Osteocyte (in vitro differentiated cells): ENCODE measurements around the gene PRKCZ. TPM values are rescaled to one million over a fixed set of nuclear protein-coding genes. Genes with fewer than 3 reads are reported as not detected.

Source experiments
- DNase-seq: peaks from one replicate; pipeline ENCODE4 v3.0.0; 2021; ENCODE audit warnings: mixed read lengths; ENCODE audit not compliant: unreplicated experiment; ENCODE audit errors: extremely low spot score
- H3K27ac Mint-ChIP-seq: one replicate; pipeline ENCODE4 v1.8.0; 2021; ENCODE audit warnings: mild to moderate bottlenecking, mixed read lengths; ENCODE audit not compliant: unreplicated experiment
- H3K27me3 Mint-ChIP-seq: one replicate; pipeline ENCODE4 v1.8.0; 2021; ENCODE audit warnings: mixed read lengths; ENCODE audit not compliant: unreplicated experiment
- H3K36me3 Mint-ChIP-seq: one replicate; pipeline ENCODE4 v1.8.0; 2021; ENCODE audit warnings: mixed read lengths; ENCODE audit not compliant: unreplicated experiment
- H3K4me1 Mint-ChIP-seq: one replicate; pipeline ENCODE4 v1.8.0; 2021; ENCODE audit warnings: mixed read lengths; ENCODE audit not compliant: unreplicated experiment
- H3K4me3 Mint-ChIP-seq: one replicate; pipeline ENCODE4 v1.8.0; 2021; ENCODE audit warnings: mild to moderate bottlenecking, moderate library complexity, mixed read lengths; ENCODE audit not compliant: unreplicated experiment
- H3K9me3 Mint-ChIP-seq: one replicate; pipeline ENCODE4 v1.8.0; 2021; ENCODE audit warnings: mixed read lengths; ENCODE audit not compliant: unreplicated experiment
- CTCF ChIP-seq: fragments of 200-600 bp; sonication (generic); IDR thresholded peaks from 2 replicates; pipeline ENCODE4 v1.5.0; 2021; ENCODE audit warnings: antibody characterized with exemption, mild to moderate bottlenecking, moderate library complexity
- total RNA-seq: library from RNA; stranded (reverse); gene quantifications from 2 replicates; pipeline ENCODE4 v1.2.1, GENCODE V29; 2021

Gene PRKCZ
- total RNA-seq, 1 donor from 2014 or later: 3.1 TPM

DNA sequence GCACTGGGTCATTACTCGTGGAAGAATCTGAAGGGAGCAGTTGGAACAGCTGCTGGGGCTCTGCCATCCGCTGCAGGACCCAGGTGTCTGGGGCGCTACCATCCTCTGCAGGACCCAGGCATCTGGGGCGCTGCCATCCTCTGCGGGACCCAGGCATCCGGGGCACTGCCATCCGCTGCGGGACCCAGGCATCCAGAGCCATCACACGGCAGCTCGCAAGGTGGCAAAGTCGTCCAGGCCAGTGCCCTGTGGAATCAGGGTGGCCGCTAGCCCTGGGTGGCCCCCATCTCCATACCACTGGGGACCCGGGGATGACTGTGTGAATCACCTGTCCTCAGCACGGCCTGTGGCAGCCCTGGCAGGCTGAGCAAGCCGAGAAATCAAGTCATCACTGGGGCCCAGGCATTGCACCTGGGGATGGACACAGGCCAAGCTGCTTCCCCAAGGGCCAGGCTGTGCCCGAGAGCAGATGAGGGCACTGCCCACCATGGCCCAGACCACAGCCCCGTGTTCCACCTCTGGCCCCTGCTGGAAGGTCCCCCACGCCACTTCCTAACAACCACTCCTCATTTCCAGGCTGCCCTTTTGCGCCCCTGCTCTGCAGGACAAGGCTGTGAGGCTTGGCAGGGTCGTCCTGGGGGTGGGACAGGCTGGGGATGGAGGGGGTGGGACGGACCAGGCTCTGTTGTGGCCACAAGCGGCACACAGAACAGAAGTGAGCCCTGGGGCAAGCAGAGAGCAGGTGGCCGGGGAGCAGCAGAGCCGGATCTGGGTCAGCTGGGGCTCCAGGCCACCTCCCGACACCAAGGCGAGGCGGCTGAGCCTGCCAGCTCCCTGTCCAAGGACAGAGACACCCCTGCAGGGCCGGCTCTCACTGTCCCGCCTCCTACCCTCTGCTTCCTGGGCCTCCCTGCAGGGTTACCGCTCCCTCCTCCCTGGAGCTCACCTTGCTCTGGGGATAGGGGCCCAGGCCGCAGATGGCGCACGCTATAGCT, 18.4 kb upstream of the PRKCZ start:
- no peak for TF ChIP-seq CTCF
- no peak overlapping the region for H3K4me3 Mint-ChIP-seq
- H3K27me3 Mint-ChIP-seq: peaks cover 12% of the 10 kb centered on the region
- H3K9me3 Mint-ChIP-seq: no peaks in the 10 kb centered on the region
- no peak for DNase-seq
- no peaks in the 10 kb centered on the region for H3K36me3 Mint-ChIP-seq
- no peaks in the 10 kb centered on the region for H3K4me1 Mint-ChIP-seq
- no peak overlapping the region for H3K27ac Mint-ChIP-seq

GRCh38 chr1:2032737-2033136, 17.5 kb upstream of the PRKCZ start:
- no peak overlapping the region for H3K27ac Mint-ChIP-seq
- DNase-seq: no peak
- H3K4me3 Mint-ChIP-seq: no peak overlapping the region
- TF ChIP-seq CTCF: no peak
- no peaks in the 10 kb centered on the region for H3K36me3 Mint-ChIP-seq
- no peaks in the 10 kb centered on the region for H3K4me1 Mint-ChIP-seq
- H3K27me3 Mint-ChIP-seq: peaks cover 14% of the 10 kb centered on the region
- H3K9me3 Mint-ChIP-seq: no peaks in the 10 kb centered on the region

GRCh38 chr1:2033165-2033564, 17.0 kb upstream of the PRKCZ start:
- no peak for TF ChIP-seq CTCF
- Mint-ChIP-seq H3K36me3 (no peaks in the 10 kb centered on the region), H3K4me1 (no peaks in the 10 kb centered on the region), H3K27me3 (peaks cover 16% of the 10 kb centered on the region), H3K27ac (no peak overlapping the region), H3K9me3 (no peaks in the 10 kb centered on the region), H3K4me3 (no peak overlapping the region)
- DNase-seq: no peak

DNA sequence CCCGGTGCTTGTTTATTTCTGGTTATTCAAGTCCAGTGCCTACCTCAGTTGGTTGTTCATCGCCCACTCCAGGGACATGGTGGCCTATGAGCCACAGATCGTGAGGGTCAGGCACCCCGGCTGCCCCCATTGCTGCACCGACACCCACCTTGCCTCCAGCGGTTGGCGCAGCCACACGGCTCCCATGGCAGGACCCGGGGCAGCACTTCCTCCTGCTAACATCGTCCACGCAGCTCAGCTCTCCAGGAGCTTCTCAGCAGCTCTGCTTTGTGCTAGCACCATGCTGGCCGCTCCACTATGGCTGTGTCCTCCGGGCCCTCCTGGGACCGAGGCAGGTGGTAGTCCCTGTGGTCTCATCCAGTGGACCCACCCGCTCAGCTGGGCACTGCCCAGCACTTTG, 13.9 kb upstream of the PRKCZ start:
- Mint-ChIP-seq H3K4me3 (no peak overlapping the region), H3K36me3 (no peaks in the 10 kb centered on the region), H3K27me3 (peaks cover 17% of the 10 kb centered on the region), H3K9me3 (no peaks in the 10 kb centered on the region), H3K4me1 (no peaks in the 10 kb centered on the region), H3K27ac (no peak overlapping the region)
- no peak for TF ChIP-seq CTCF
- no peak for DNase-seq

DNA sequence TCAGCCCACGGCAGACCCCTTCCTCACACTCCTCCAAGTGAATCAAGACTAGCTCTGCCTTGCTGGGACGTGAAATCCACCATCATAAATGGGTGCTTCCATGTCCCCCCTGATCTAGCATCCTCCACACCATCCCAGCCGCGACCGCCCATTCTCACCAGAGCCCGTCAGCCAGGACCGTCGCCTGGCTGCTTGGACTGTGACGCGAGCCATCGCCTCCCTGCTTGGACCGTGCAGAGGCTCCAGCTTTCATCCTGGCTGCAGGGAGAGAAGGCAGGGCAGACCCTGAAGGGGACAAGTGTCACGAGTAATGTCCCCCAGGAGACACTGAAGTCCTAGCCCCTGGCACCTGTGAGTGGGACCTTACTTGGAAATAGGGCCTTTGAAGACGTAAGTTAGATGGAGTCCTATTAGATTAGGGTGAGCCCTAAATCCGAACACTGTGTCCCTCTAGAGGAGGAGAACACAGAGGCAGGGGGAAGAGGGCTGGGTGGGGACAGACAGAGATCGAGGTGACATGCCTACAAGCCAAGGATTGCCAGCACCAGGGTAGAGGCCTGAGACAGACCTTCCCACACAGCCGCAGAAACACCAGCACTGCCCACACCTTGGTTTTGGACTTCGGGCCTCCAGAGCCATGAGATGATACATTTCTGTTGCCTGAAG, 12.8 kb upstream of the PRKCZ start:
- TF ChIP-seq CTCF: no peak
- H3K4me3 Mint-ChIP-seq: no peak overlapping the region
- DNase-seq: no peak
- no peaks in the 10 kb centered on the region for H3K4me1 Mint-ChIP-seq
- H3K27ac Mint-ChIP-seq: no peak overlapping the region
- no peaks in the 10 kb centered on the region for H3K9me3 Mint-ChIP-seq
- H3K27me3 Mint-ChIP-seq: peaks cover 16% of the 10 kb centered on the region
- no peaks in the 10 kb centered on the region for H3K36me3 Mint-ChIP-seq
